OCI-LY3 (cell line): Measurements from ENCODE around the gene NECAB2.
A peak's percentile ranks its signal among the peaks of the same experiment; 100 is the strongest.

Source experiments
- H2AFZ ChIP-seq: fragments of 200-600, 300-600 bp; shearing (Covaris generic); 2 replicates; pipeline ENCODE4 v1.6.0; 2014; ENCODE audit warnings: antibody characterized with exemption, low read depth, low read length
- H3K27ac ChIP-seq: fragments of 200-600, 300-600 bp; sonication (generic); 2 replicates; pipeline ENCODE4 v1.5.1; 2014; ENCODE audit warnings: mild to moderate bottlenecking, low read length, moderate library complexity, mixed read lengths
- H3K27me3 ChIP-seq: fragments of 200-600, 300-600 bp; sonication (generic); 2 replicates; pipeline ENCODE4 v1.6.1; 2014; ENCODE audit warnings: low read depth, low read length, mixed read lengths
- H3K36me3 ChIP-seq: fragments of 200-600, 300-600 bp; sonication (generic); replicated peaks from 2 replicates; pipeline ENCODE3; 2014; ENCODE audit warnings: low read depth, low read length, mixed read lengths
- H3K4me1 ChIP-seq: fragments of 300-600, 200-600 bp; sonication (generic); 2 replicates; pipeline ENCODE4 v1.6.1; 2014; ENCODE audit warnings: low read length, mixed read lengths
- H3K4me2 ChIP-seq: fragments of 200-600, 300-600 bp; sonication (generic); 2 replicates; pipeline ENCODE4 v1.6.1; 2014; ENCODE audit warnings: low read length, mixed read lengths
- H3K4me3 ChIP-seq: fragments of 300-600, 200-600 bp; sonication (generic); 2 replicates; pipeline ENCODE4 v1.5.1; 2014; ENCODE audit warnings: antibody characterized with exemption, mild to moderate bottlenecking, low read length, moderate library complexity
- H3K79me2 ChIP-seq: fragments of 300-600, 200-600 bp; shearing (Covaris generic); 2 replicates; pipeline ENCODE4 v1.6.1; 2014; ENCODE audit warnings: mild to moderate bottlenecking, low read length, mixed read lengths
- H3K9ac ChIP-seq: fragments of 300-600, 200-600 bp; shearing (Covaris generic); 2 replicates; pipeline ENCODE4 v1.6.0; 2014; ENCODE audit warnings: mild to moderate bottlenecking, low read length, moderate library complexity
- H3K9me3 ChIP-seq: fragments of 200-600, 300-600 bp; shearing (Covaris generic); 2 replicates; pipeline ENCODE4 v1.6.1; 2014; ENCODE audit warnings: low read length, mixed read lengths; ENCODE audit not compliant: insufficient read depth
- H4K20me1 ChIP-seq: fragments of 200-600, 300-600 bp; sonication (generic); 2 replicates; pipeline ENCODE4 v1.6.1; 2016; ENCODE audit warnings: low read length, mixed read lengths; ENCODE audit not compliant: insufficient read depth
- EZH2phosphoT487 ChIP-seq: fragments of 200-600 bp; shearing (Covaris generic); IDR thresholded peaks from 2 replicates; pipeline ENCODE4 v1.6.1; 2018; ENCODE audit warnings: antibody characterized with exemption, mixed run types, low read depth
- TF ChIP-seq, protein P1 (sequence below): fragments of 200-600, 300-600 bp; sonication (generic); IDR thresholded peaks from 2 replicates; pipeline ENCODE4 v1.5.1; 2014; ENCODE audit warnings: antibody characterized with exemption, low read length, low read depth

Gene NECAB2

DNA sequence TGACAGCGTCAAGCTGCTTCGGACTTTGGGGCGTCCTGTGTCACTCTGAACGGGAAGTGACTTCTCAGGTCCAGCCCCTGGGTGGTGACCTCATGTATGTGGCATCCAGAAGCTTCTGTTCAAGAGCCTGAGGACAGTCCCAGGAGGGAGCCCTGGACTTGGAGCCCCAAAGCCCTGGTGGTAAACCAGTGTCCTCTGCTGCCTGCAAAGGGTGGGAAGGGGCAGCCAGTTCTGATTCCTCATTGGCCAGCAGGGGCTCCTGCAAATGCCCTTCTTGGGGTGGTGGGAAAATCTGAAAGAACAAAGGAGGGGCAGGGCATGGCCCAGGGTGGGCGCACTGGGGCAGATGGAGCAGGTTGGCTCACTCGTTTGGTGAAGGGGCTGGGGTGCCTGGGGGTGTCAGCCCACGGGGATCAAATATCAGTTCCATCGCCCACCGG, 13.4 kb upstream of the NECAB2 start:
- H3K4me2 ChIP-seq, result peak overlapping the region; percentile 98
- no peak overlapping the region for H3K27ac ChIP-seq
- H3K9me3 ChIP-seq, result no peaks in the 10 kb centered on the region
- no peak for TF ChIP-seq EZH2phosphoT487
- TF ChIP-seq, protein P1, sequence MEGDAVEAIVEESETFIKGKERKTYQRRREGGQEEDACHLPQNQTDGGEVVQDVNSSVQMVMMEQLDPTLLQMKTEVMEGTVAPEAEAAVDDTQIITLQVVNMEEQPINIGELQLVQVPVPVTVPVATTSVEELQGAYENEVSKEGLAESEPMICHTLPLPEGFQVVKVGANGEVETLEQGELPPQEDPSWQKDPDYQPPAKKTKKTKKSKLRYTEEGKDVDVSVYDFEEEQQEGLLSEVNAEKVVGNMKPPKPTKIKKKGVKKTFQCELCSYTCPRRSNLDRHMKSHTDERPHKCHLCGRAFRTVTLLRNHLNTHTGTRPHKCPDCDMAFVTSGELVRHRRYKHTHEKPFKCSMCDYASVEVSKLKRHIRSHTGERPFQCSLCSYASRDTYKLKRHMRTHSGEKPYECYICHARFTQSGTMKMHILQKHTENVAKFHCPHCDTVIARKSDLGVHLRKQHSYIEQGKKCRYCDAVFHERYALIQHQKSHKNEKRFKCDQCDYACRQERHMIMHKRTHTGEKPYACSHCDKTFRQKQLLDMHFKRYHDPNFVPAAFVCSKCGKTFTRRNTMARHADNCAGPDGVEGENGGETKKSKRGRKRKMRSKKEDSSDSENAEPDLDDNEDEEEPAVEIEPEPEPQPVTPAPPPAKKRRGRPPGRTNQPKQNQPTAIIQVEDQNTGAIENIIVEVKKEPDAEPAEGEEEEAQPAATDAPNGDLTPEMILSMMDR, result no peak
- no peak overlapping the region for H2AFZ ChIP-seq
- H3K27me3 ChIP-seq, result peaks cover 13% of the 10 kb centered on the region; the same call in 1 of the 2 replicates
- H3K36me3 ChIP-seq, result no peaks in the 10 kb centered on the region
- peaks cover 19% of the 10 kb centered on the region for H3K4me1 ChIP-seq
- no peak overlapping the region for H3K9ac ChIP-seq
- no peak overlapping the region for H3K4me3 ChIP-seq
- H4K20me1 ChIP-seq, result no peaks in the 10 kb centered on the region
- no peaks in the 10 kb centered on the region for H3K79me2 ChIP-seq

DNA sequence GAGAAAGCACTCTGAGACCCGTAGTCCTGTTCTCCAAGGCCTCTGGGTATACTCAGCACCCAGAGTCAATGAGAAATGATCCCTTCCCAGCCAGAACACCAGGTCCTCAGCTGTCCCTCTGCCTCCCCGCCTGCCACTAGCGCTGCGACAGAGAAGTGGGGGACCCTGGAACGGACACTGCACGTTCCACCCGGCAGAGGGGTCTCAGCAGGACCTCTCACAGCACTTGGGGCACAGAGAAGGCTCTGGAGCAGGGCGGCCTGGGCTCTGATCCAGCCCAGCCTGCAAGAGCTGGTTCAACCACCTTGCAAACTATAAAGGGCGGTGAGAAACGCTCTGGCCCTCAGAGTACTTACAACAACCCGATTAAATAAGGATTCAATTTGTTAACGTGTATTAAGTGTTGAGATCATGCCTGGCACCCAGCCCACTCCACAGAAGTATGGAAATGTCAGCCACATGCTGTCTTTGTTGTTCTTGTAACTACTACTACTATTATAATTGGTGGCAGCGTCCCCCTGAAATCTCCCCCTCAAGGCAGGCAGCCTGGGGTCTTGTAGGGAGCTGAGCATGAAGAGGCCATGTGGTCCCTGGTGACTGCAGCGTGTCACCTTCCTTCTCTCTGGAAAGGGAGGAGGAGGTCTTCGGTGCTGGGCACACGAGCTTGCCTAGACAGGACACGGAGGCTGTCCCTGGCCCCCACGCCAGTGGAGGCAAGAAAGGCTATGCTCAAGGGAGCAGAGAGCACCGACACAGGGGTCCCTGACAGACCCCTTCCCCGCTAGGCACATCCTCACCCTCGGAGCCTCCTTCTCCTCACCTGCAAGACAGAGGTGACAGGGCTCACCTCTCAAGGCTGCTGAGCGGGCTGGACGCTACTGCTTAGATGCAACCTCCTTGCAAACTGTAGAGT, 12.6 kb upstream of the NECAB2 start:
- Histone ChIP-seq H2AFZ (no peak overlapping the region), H4K20me1 (no peaks in the 10 kb centered on the region), H3K36me3 (no peaks in the 10 kb centered on the region), H3K4me2 (no peak overlapping the region), H3K79me2 (no peaks in the 10 kb centered on the region), H3K4me1 (peaks cover 19% of the 10 kb centered on the region), H3K9me3 (no peaks in the 10 kb centered on the region), H3K27me3 (peaks cover 13% of the 10 kb centered on the region; the same call in 1 of the 2 replicates), H3K4me3 (no peak overlapping the region), H3K9ac (no peak overlapping the region), H3K27ac (no peak overlapping the region)
- TF ChIP-seq EZH2phosphoT487, result no peak
- TF ChIP-seq, protein P1, result no peak

DNA sequence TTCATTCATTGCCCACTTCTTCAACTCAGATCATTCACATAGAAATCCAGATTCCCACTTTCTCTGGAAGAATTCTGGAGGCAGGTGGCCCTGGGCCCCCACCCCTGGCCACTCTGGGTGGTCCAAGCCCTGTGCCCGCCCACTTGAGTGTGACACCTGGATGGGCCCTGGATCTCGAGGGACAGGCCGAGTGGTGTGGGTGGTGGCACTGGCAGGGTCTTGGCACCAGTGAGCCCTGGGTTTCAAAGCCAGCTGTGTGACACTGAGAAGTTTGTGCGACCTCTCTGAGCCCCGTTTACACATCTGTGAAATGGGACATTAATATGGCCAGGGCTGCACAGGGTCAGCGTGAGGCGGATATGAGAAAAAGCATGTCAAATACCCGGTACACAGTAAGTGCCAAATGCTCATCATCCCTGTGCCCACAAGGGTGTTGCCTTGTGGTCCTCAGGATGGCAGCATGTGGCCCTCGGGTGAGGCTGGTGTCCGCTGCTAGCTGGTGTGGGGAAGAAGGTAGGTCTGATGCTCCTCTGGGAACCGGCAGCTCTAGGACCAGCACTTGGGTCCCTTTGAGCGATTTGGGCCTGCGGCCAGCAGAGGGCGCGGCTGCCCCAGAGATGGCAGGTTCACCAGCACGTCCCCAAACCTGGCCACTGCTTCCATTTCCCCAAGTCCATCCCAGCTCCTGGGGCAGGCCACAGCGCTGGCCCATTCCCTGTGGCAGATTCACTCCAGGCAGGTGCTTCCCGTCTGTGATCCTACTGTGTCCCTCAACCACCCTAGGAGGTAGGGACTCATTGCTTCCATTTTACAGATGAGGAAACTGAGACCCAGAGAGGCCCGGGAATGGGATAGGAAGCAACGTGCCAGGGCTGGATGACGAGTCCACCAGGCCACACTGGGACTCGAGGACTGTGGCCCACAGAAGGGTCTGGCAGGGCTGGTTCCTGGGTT, 11.4 kb upstream of the NECAB2 start:
- Histone ChIP-seq H3K9me3 (no peaks in the 10 kb centered on the region), H3K4me1 (peaks cover 19% of the 10 kb centered on the region), H2AFZ (peak overlapping the region; percentile 64), H3K4me2 (peak overlapping the region; percentile 70), H3K36me3 (no peaks in the 10 kb centered on the region), H3K27ac (no peak overlapping the region), H3K9ac (no peak overlapping the region; the same call in 1 of the 2 replicates), H3K4me3 (peak overlapping the region; percentile 44), H3K79me2 (no peaks in the 10 kb centered on the region), H3K27me3 (peaks cover 13% of the 10 kb centered on the region; the same call in 1 of the 2 replicates), H4K20me1 (no peaks in the 10 kb centered on the region)
- no peak for TF ChIP-seq EZH2phosphoT487
- TF ChIP-seq, protein P1, result peak; percentile 88
